Measurements from ENCODE around the gene WDR86.

Gene WDR86

GRCh38 chr7:151427705-151428377, 18.0 kb upstream of the WDR86 start:
- no peak for DNase-seq (ENCODE audit: low spot score)

- no peak for DNase-seq (ENCODE audit: low spot score)
These were observed 17.3 kb upstream of the WDR86 start for GRCh38 chr7:151426904-151427704.

GRCh38 chr7:151426441-151426903, 16.6 kb upstream of the WDR86 start:
- DNase-seq (ENCODE audit: low spot score), result no peak

- DNase-seq (ENCODE audit: low spot score), result no peak
These were observed 16.0 kb upstream of the WDR86 start for GRCh38 chr7:151425670-151426440.

- no peak for DNase-seq (ENCODE audit: low spot score)
These were observed 15.0 kb upstream of the WDR86 start for GRCh38 chr7:151424799-151425198.

GRCh38 chr7:151423936-151424335, 14.1 kb upstream of the WDR86 start:
- DNase-seq (ENCODE audit: low spot score), result no peak

GRCh38 chr7:151423226-151423625, 13.4 kb upstream of the WDR86 start:
- no peak for DNase-seq (ENCODE audit: low spot score)

- no peak for DNase-seq (ENCODE audit: low spot score)
These were observed 12.4 kb upstream of the WDR86 start for GRCh38 chr7:151422212-151422611.

- no peak for DNase-seq (ENCODE audit: low spot score)
These were observed 10.3 kb upstream of the WDR86 start for GRCh38 chr7:151420144-151420543.

GRCh38 chr7:151416941-151417315, 7.1 kb upstream of the WDR86 start:
- DNase-seq (ENCODE audit: low spot score), result no peak

GRCh38 chr7:151416112-151416940, 6.5 kb upstream of the WDR86 start:
- no peak for DNase-seq (ENCODE audit: low spot score)

- DNase-seq (ENCODE audit: low spot score), result no peak
These were observed 5.7 kb upstream of the WDR86 start for GRCh38 chr7:151415375-151416105.

- no peak for DNase-seq (ENCODE audit: low spot score)
These were observed 3.4 kb upstream of the WDR86 start for GRCh38 chr7:151413241-151413640.

- DNase-seq (ENCODE audit: low spot score), result no peak
These were observed 2.5 kb upstream of the WDR86 start for GRCh38 chr7:151412318-151412717.

- DNase-seq (ENCODE audit: low spot score), result no peak
These were observed 1.7 kb upstream of the WDR86 start for GRCh38 chr7:151411551-151411950.

GRCh38 chr7:151410405-151411390, 860 bp upstream of the WDR86 start:
- DNase-seq (ENCODE audit: low spot score), result no peak

- no peak for DNase-seq (ENCODE audit: low spot score)
These were observed 785 bp downstream of the WDR86 start for GRCh38 chr7:151408839-151409666.

GRCh38 chr7:151408498-151408838, 1.4 kb downstream of the WDR86 start:
- DNase-seq (ENCODE audit: low spot score), result no peak

Data from Ammon's horn (tissue), 1 donor.